ENCODE data around the gene LSG1. TPM values are rescaled to one million over a fixed set of nuclear protein-coding genes. Genes with fewer than 3 reads are reported as not detected.
A peak's percentile ranks its signal among the peaks of the same experiment; 100 is the strongest.

LSG1 gene
- total and polyA plus RNA-seq, 9 of the 15 experiments (the other 6 are each of a cell fraction or from before 2014, with no cell fraction given) = 14.9 to 73.7 (median 46.7) TPM

DNA sequence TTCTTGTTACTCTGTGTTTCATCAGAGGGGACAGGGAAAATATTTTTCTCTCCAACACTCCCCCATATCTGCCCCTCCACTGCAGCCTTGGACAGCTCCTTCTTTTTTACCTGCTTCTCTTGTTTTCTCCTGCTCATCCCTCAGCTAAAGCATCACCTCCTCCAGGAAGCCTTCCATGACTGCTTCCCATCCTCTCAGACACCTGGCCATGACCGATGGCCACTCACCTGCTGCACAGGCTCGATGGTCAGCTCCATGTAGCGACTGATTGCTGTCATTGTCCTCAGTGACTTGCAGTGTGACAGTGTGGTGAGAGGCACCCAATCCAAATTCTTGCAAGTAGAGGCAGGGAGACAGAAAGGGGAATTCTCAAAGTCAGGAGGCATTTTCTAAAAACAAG, 61.3 kb downstream of the LSG1 start (continued):
- TF ChIP-seq RBM25 (IDR thresholded peaks at IDR 0.05; ENCODE audit: low read depth, low read length, severe bottlenecking) (peak; percentile 87), ZNF445 (CRISPR knock-in tag; IDR thresholded peaks at IDR 0.05; ENCODE audit: low read depth) (no peak), MIER1 (IDR thresholded peaks at IDR 0.05; ENCODE audit: low read depth) (no peak), SMARCA5 (IDR thresholded peaks at IDR 0.05) (peak; percentile 91), BCOR (IDR thresholded peaks at IDR 0.05) (peak; percentile 85), POLR2A (conservative IDR thresholded peaks at IDR 0.05) (no peak), CSDE1 (IDR thresholded peaks at IDR 0.05) (no peak), ZFP36 (IDR thresholded peaks at IDR 0.05; ENCODE audit: low read depth, low read length, partially characterized antibody) (peak; percentile 98), ZNF212 (CRISPR knock-in tag; IDR thresholded peaks at IDR 0.05) (no peak), ZNF766 (CRISPR knock-in tag; conservative IDR thresholded peaks at IDR 0.05) (no peak), ZNF436 (CRISPR knock-in tag; IDR thresholded peaks at IDR 0.05) (peak; percentile 78), TEAD2 (tag; IDR thresholded peaks at IDR 0.05) (no peak)

GRCh38 chr3:194609601-194610000, 62.4 kb downstream of the LSG1 start:
- FAIRE-seq = no peak
- TF ChIP-seq NFRKB (IDR thresholded peaks at IDR 0.05; ENCODE audit: low read depth) (no peak), MCM7 (IDR thresholded peaks at IDR 0.05) (no peak), ZSCAN29 (IDR thresholded peaks at IDR 0.05) (no peak), SNIP1 (IDR thresholded peaks at IDR 0.05; ENCODE audit: low read depth) (no peak), SMARCC2 (IDR thresholded peaks at IDR 0.05; ENCODE audit: low read depth) (no peak), MBD2 (IDR thresholded peaks at IDR 0.05; ENCODE audit: borderline replicate concordance, low read depth) (no peak), TAL1 (IDR thresholded peaks at IDR 0.05) (no peak), ZBTB8A (IDR thresholded peaks at IDR 0.05; ENCODE audit: partially characterized antibody) (no peak), ZBED1 (IDR thresholded peaks at IDR 0.05) (no peak), GTF2F1 (IDR thresholded peaks at IDR 0.05; ENCODE audit: low read depth, low read length) (no peak)
- TF ChIP-seq, protein P1, sequence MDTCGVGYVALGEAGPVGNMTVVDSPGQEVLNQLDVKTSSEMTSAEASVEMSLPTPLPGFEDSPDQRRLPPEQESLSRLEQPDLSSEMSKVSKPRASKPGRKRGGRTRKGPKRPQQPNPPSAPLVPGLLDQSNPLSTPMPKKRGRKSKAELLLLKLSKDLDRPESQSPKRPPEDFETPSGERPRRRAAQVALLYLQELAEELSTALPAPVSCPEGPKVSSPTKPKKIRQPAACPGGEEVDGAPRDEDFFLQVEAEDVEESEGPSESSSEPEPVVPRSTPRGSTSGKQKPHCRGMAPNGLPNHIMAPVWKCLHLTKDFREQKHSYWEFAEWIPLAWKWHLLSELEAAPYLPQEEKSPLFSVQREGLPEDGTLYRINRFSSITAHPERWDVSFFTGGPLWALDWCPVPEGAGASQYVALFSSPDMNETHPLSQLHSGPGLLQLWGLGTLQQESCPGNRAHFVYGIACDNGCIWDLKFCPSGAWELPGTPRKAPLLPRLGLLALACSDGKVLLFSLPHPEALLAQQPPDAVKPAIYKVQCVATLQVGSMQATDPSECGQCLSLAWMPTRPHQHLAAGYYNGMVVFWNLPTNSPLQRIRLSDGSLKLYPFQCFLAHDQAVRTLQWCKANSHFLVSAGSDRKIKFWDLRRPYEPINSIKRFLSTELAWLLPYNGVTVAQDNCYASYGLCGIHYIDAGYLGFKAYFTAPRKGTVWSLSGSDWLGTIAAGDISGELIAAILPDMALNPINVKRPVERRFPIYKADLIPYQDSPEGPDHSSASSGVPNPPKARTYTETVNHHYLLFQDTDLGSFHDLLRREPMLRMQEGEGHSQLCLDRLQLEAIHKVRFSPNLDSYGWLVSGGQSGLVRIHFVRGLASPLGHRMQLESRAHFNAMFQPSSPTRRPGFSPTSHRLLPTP (IDR thresholded peaks at IDR 0.05; ENCODE audit: borderline replicate concordance, extremely low read depth, insufficient read length) = no peak
- TF ChIP-seq, protein P2, sequence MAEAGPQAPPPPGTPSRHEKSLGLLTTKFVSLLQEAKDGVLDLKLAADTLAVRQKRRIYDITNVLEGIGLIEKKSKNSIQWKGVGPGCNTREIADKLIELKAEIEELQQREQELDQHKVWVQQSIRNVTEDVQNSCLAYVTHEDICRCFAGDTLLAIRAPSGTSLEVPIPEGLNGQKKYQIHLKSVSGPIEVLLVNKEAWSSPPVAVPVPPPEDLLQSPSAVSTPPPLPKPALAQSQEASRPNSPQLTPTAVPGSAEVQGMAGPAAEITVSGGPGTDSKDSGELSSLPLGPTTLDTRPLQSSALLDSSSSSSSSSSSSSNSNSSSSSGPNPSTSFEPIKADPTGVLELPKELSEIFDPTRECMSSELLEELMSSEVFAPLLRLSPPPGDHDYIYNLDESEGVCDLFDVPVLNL (CRISPR knock-in tag; IDR thresholded peaks at IDR 0.05; ENCODE audit: low read depth) = no peak

More at GRCh38 chr3:194609601-194610000, 62.4 kb downstream of the LSG1 start:
- Histone ChIP-seq H3K4me3 (no peak overlapping the region), H3K9me1 (ENCODE audit: control insufficient read depth, insufficient read depth, low read length) (no peaks in the 10 kb centered on the region), H3K9ac (ENCODE audit: insufficient read depth in 1 of 2, low read depth in 2 of 2, low read length in 2 of 2) (peak overlapping the region in 1 of 2 experiments; percentile 13; a peak in 2 of 4 replicates), H3K9me3 (replicated peaks; ENCODE audit: control insufficient read depth, insufficient read depth, low read depth, low read length) (no peaks in the 10 kb centered on the region), H3K36me3 (ENCODE audit: control insufficient read depth, insufficient read depth, low read length) (no peaks in the 10 kb centered on the region), H3K27ac (ENCODE audit: extremely low read depth, low read depth, low read length) (no peak overlapping the region), H4K20me1 (replicated peaks; ENCODE audit: control insufficient read depth, insufficient read depth, low read length) (no peaks in the 10 kb centered on the region), H2AFZ (ENCODE audit: low read depth, low read length) (no peak overlapping the region), H3K4me1 (replicated peaks in 1 of 2; ENCODE audit: control insufficient read depth in 2 of 2, insufficient read depth in 2 of 2, low read length in 2 of 2) (no peaks in the 10 kb centered on the region), H3K4me2 (ENCODE audit: insufficient read depth, low read length) (no peak overlapping the region), H3K79me2 (ENCODE audit: control insufficient read depth, insufficient read depth, low read length) (no peaks in the 10 kb centered on the region), H3K27me3 (ENCODE audit: control insufficient read depth in 2 of 2, insufficient read depth in 2 of 2, low read length in 2 of 2) (no peaks in the 10 kb centered on the region)
- intact Hi-C loops (cut with micrococcal nuclease) = no loop called here
- DNase-seq (ENCODE audit: extremely low read depth in 1 of 4, low spot score in 3 of 4) (no peak), ATAC-seq (no peak)
- no TSS peak for BruUV-seq (replicated peaks)
- ChIA-PET POLR2A (interaction anchor here (0.6 kb wide), 1 partner anchor 166 kb away, joined by 3 read pairs; no protein-coding TSS in a partner anchor), CTCF (ENCODE audit: low intra/inter-chr PET ratio) (interaction anchor here (0.6 kb wide), 1 partner anchor 13 kb away, joined by 3 read pairs; no protein-coding TSS in a partner anchor)
- in situ Hi-C loops (cut with MboI) = no loop called here
- 77% methylated on average over 11 of the region's 13 CpGs for WGBS (ENCODE audit: insufficient coverage, low coverage, missing lambda C conversion rate)

Measured in K562 (cell line).